K562 (cell line): ENCODE results near the gene SLC7A14. TPM values are rescaled to one million over a fixed set of nuclear protein-coding genes. Genes with fewer than 3 reads are reported as not detected.

Source experiments
- ATAC-seq: fragments of 200-7000 bp; cut with Tn5 transposase; 3 replicates; pipeline ENCODE4 v1.9.1; 2020; ENCODE audit warnings: moderate library complexity
- BruUV-seq: library from RNA; stranded (reverse); fragments of 400-500 nt; replicated peaks from 2 replicates; lab custom pipeline; 2021; lab: Mats Ljungman, UMichigan
- CTCF ChIA-PET: fragments of 300-600 bp; formaldehyde crosslinking; extraction: SDS; loops from one replicate; lab custom pipeline; 2021; ENCODE audit warnings: low intra/inter-chr PET ratio; lab: Yijun Ruan, JAX
- POLR2A ChIA-PET: fragments of 300-600, 350-650 bp; sonication (Branson Sonifier 250); formaldehyde crosslinking; extraction: SDS; loops from one replicate; lab custom pipeline; 2021; ENCODE audit warnings: antibody characterized with exemption, inconsistent platforms; lab: Yijun Ruan, JAX
- DNase-seq, 4 experiments: peaks; one replicate each; pipeline versions ENCODE4 v3.0.0 to v3.0.0-alpha.2; 2011 to 2018; ENCODE audit warnings: low spot score in 3 of 4, mixed read lengths in 3 of 4; ENCODE audit errors: extremely low read depth in 1 of 4
- FAIRE-seq: peaks from 2 replicates; lab custom pipeline; 2011; peaks lifted over from hg19 to GRCh38; lab: Jason Lieb, UNC
- H2AFZ ChIP-seq: 2 replicates; pipeline ENCODE4 v1.6.0; 2011; ENCODE audit warnings: low read depth, low read length, control low read depth, inconsistent platforms
- H3K27ac ChIP-seq: fragments of 200-600 bp; 3 replicates; pipeline ENCODE4 v1.8.0; 2011; ENCODE audit warnings: low read depth, mild to moderate bottlenecking, control low read depth, inconsistent platforms, low read length, moderate library complexity, mixed read lengths; ENCODE audit errors: extremely low read depth
- H3K27me3 ChIP-seq, 2 experiments: fragments of 300-600 bp in 1 of 2; 2 replicates in 1 of 2; 3 replicates in 1 of 2; pipeline versions ENCODE4 v1.6.0 to v1.8.0; 2011; ENCODE audit warnings: inconsistent platforms in 2 of 2, low read length in 2 of 2, mild to moderate bottlenecking in 1 of 2, mixed read lengths in 1 of 2, moderate library complexity in 1 of 2; ENCODE audit not compliant: control insufficient read depth in 2 of 2, insufficient read depth in 2 of 2
- H3K36me3 ChIP-seq: fragments of 300-600 bp; 3 replicates; pipeline ENCODE4 v1.8.0; 2011; ENCODE audit warnings: mild to moderate bottlenecking, low read length, inconsistent platforms; ENCODE audit not compliant: control insufficient read depth, insufficient read depth
- H3K4me1 ChIP-seq, 2 experiments: fragments of 200-600 bp in 1 of 2; replicated peaks in 1 of 2; 2 replicates in 1 of 2; 3 replicates in 1 of 2; pipeline versions ENCODE4 v1.5.1 to v1.8.0; 2011; ENCODE audit warnings: inconsistent platforms in 2 of 2, low read length in 2 of 2, mild to moderate bottlenecking in 1 of 2, mixed read lengths in 1 of 2, moderate library complexity in 1 of 2; ENCODE audit not compliant: control insufficient read depth in 2 of 2, insufficient read depth in 2 of 2
- H3K4me2 ChIP-seq: 2 replicates; pipeline ENCODE4 v1.6.1; 2011; ENCODE audit warnings: low read length, control low read depth, inconsistent platforms, mixed read lengths; ENCODE audit not compliant: insufficient read depth
- H3K4me3 ChIP-seq: fragments of 200-600 bp; sonication (generic), shearing (Covaris generic); 2 replicates; pipeline ENCODE4 v1.5.1; 2016; ENCODE audit warnings: control low read depth, inconsistent platforms
- H3K79me2 ChIP-seq: fragments of 200-600 bp; 3 replicates; pipeline ENCODE4 v1.8.0; 2011; ENCODE audit warnings: low read length, inconsistent platforms; ENCODE audit not compliant: control insufficient read depth, insufficient read depth
- H3K9ac ChIP-seq, 2 experiments: 2 replicates each; pipeline versions ENCODE4 v1.6.0 to v1.6.1; 2011; ENCODE audit warnings: low read depth in 2 of 2, low read length in 2 of 2, control low read depth in 1 of 2, inconsistent platforms in 1 of 2, mild to moderate bottlenecking in 1 of 2, mixed read lengths in 1 of 2; ENCODE audit not compliant: insufficient read depth in 1 of 2
- H3K9me1 ChIP-seq: one replicate; pipeline ENCODE4 v1.6.0; 2011; ENCODE audit warnings: inconsistent platforms, mild to moderate bottlenecking, low read length, moderate library complexity; ENCODE audit not compliant: control insufficient read depth, insufficient read depth
- H3K9me3 ChIP-seq: replicated peaks from 2 replicates; pipeline ENCODE4 v1.5.1; 2011; ENCODE audit warnings: low read depth, low read length, inconsistent platforms; ENCODE audit not compliant: control insufficient read depth, insufficient read depth
- H4K20me1 ChIP-seq: replicated peaks from 2 replicates; pipeline ENCODE4 v1.6.1; 2011; ENCODE audit warnings: low read length, inconsistent platforms, mixed read lengths; ENCODE audit not compliant: control insufficient read depth, insufficient read depth
- CBX5 ChIP-seq: IDR thresholded peaks from 2 replicates; pipeline ENCODE4 v1.6.1; 2014; ENCODE audit warnings: low read depth, borderline replicate concordance
- CTBP1 ChIP-seq: fragments of 450-650 bp; IDR thresholded peaks from 2 replicates; pipeline ENCODE4 v1.6.1; 2016; ENCODE audit warnings: borderline replicate concordance
- KDM1A ChIP-seq, 2 experiments: fragments of 450-650 bp; IDR thresholded peaks; 2 replicates each; pipeline ENCODE4 v1.6.1; 2016; ENCODE audit warnings: mild to moderate bottlenecking in 2 of 2
- L3MBTL2 ChIP-seq: fragments of 450-650 bp; IDR thresholded peaks from 2 replicates; pipeline ENCODE4 v1.6.1; 2016; ENCODE audit warnings: mild to moderate bottlenecking, moderate library complexity
- MEIS2 ChIP-seq: fragments of 450-650 bp; IDR thresholded peaks from 2 replicates; pipeline ENCODE4 v1.6.1; 2014; ENCODE audit warnings: mild to moderate bottlenecking; ENCODE audit not compliant: partially characterized antibody
- SPI1 ChIP-seq: IDR thresholded peaks from 2 replicates; pipeline ENCODE4 v1.6.1; 2011; ENCODE audit warnings: low read depth, low read length, control low read depth, borderline replicate concordance
- WGBS: fragments of 100-300 bp; shearing (Covaris generic); methylation state at CpG from one replicate; pipeline ENCODE4 v1.1.6; 2016; ENCODE audit warnings: low coverage, mixed read lengths; ENCODE audit not compliant: insufficient coverage; ENCODE audit errors: missing lambda C conversion rate; 5-methylcytosine and 5-hydroxymethylcytosine counted together
- in situ Hi-C: fragments of 300-500 bp; cut with MboI; formaldehyde crosslinking; loops from 4 replicates; pipeline ENCODE4 v1.15.0; 2018; ENCODE audit warnings: inconsistent platforms, mixed read lengths
- intact Hi-C: fragments of 100-400 bp; cut with micrococcal nuclease; formaldehyde crosslinking; loops from 2 replicates; pipeline ENCODE4 v1.14.2; 2022
- polyA plus RNA-seq, 8 experiments: library from polyadenylated mRNA; depleted of rRNA in 4 of 8; stranded (reverse) in 5 of 8; unstranded in 3 of 8; fragments of >200 nt; fragmentation: Nextera tagmentation in 2 of 8; fragmentation: Illumina TruSeq in 1 of 8; extraction: Ambion mirVana in 2 of 8; extraction: Trizol in 1 of 8; gene quantifications; 2 replicates each; pipeline versions ENCODE4 v1.2.1 to v1.2.3, GENCODE V29; 2011 to 2014; ENCODE audit warnings: inconsistent platforms in 1 of 8, missing spikeins in 1 of 8
- total RNA-seq, 7 experiments: library from RNA; depleted of rRNA in 6 of 7; stranded (reverse); fragments of >200 nt in 6 of 7; fragmentation: Illumina TruSeq in 2 of 7; extraction: Trizol in 2 of 7; gene quantifications; 2 replicates each; pipeline versions ENCODE4 v1.2.1 to v1.2.3, GENCODE V29; 2011 to 2021; ENCODE audit warnings: low replicate concordance in 1 of 7
- TF ChIP-seq, protein P1 (sequence below): IDR thresholded peaks from 3 replicates; pipeline ENCODE4 v1.6.1; 2011; ENCODE audit warnings: borderline replicate concordance, mild to moderate bottlenecking, moderate library complexity; ENCODE audit not compliant: insufficient read length; ENCODE audit errors: extremely low read depth
- TF ChIP-seq, protein P2 (sequence below): fragments of 450-650 bp; IDR thresholded peaks from 2 replicates; pipeline ENCODE4 v1.6.1; 2016
- TF ChIP-seq, protein P3 (sequence below), 2 experiments: IDR thresholded peaks in 1 of 2; conservative IDR thresholded peaks in 1 of 2; 2 replicates each; pipeline ENCODE4 v1.6.1; 2016; ENCODE audit warnings: low read depth in 2 of 2, mild to moderate bottlenecking in 1 of 2, missing compliant biosample characterization in 1 of 2, missing genetic modification characterization in 1 of 2, moderate library complexity in 1 of 2

The SLC7A14 gene
- total and polyA plus RNA-seq, 9 of the 15 experiments (the other 6 are each of a cell fraction or from before 2014, with no cell fraction given), result not detected

DNA sequence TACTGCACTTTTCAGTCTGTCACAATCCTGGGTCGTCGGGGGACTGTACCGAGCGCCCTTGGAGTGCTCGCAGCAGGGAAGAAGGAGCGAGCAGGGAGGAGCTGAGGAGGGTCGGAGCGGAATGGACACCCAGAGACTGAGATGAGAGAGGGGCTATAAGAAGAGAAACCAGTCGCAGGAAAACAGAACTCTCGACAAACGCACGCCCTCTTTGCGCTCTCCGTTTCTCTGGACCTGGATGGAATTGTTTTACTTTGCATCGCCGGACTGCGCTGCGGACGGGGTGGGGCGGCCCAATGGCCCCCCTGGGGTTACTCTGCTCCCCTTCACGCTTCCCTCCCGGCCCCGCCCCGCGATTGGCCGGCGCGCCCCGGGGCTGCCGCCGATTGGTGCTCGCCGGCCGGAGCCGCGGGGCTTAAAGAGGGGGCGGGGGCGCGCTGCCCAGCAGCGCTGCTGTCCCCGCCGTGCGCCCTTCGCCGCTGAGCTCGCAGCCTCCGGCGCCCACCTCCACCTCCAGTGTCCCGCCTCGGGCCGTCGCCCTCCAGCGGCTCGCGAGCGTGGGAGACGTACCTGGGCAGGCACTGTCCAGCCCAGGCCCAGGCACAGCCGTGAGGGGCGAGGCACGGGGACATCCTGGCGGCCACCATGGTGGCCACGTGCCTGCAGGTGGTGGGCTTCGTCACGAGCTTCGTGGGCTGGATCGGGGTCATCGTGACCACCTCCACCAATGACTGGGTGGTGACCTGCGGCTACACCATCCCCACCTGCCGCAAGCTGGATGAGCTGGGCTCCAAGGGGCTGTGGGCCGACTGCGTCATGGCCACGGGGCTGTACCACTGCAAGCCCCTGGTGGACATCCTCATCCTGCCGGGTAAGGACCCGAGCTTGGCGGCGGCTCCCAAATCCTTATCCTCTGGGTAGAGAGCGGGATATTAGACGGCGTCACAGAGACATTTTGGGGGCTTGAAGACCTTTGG is 167.2 kb downstream of the SLC7A14 start, which contains the start of gene CLDN11 (continued):
- TF ChIP-seq SPI1 (no peak), CBX5 (no peak), L3MBTL2 (0 out of 2 replicates have a peak, but pooled peaks have one; percentile 13)
- TF ChIP-seq, protein P1, sequence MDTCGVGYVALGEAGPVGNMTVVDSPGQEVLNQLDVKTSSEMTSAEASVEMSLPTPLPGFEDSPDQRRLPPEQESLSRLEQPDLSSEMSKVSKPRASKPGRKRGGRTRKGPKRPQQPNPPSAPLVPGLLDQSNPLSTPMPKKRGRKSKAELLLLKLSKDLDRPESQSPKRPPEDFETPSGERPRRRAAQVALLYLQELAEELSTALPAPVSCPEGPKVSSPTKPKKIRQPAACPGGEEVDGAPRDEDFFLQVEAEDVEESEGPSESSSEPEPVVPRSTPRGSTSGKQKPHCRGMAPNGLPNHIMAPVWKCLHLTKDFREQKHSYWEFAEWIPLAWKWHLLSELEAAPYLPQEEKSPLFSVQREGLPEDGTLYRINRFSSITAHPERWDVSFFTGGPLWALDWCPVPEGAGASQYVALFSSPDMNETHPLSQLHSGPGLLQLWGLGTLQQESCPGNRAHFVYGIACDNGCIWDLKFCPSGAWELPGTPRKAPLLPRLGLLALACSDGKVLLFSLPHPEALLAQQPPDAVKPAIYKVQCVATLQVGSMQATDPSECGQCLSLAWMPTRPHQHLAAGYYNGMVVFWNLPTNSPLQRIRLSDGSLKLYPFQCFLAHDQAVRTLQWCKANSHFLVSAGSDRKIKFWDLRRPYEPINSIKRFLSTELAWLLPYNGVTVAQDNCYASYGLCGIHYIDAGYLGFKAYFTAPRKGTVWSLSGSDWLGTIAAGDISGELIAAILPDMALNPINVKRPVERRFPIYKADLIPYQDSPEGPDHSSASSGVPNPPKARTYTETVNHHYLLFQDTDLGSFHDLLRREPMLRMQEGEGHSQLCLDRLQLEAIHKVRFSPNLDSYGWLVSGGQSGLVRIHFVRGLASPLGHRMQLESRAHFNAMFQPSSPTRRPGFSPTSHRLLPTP, result no peak

- H3K9me1 ChIP-seq, result no peaks in the 10 kb centered on the region
- ChIA-PET CTCF (no interaction called here), POLR2A (no interaction called here)
- no peaks in the 10 kb centered on the region for H4K20me1 ChIP-seq
- H3K4me3 ChIP-seq, result no peak overlapping the region
- BruUV-seq, result no TSS peak
- H3K79me2 ChIP-seq, result no peaks in the 10 kb centered on the region
- H3K27ac ChIP-seq, result no peak overlapping the region
- no peaks in the 10 kb centered on the region for H3K9me3 ChIP-seq
- intact Hi-C loops (no loop called here), in situ Hi-C loops (no loop called here)
- H3K4me1 ChIP-seq, result peaks cover 0 to 9% of the 10 kb centered on the region in 2 experiments; a peak in 2 of 5 replicates
- WGBS, result 0% methylated on average over 1 of the region's 1 CpG
- no peaks in the 10 kb centered on the region for H3K36me3 ChIP-seq
- DNase-seq (peak in 1 of 4 experiments; percentile 15), FAIRE-seq (no peak), ATAC-seq (no peak)
- no peak overlapping the region for H3K4me2 ChIP-seq
- no peaks in the 10 kb centered on the region for H3K27me3 ChIP-seq
- no peak overlapping the region for H2AFZ ChIP-seq
- H3K9ac ChIP-seq, result no peak overlapping the region
- no peak for TF ChIP-seq KDM1A (IDR thresholded peaks at IDR 0.05)
- peak; percentile 13; the same call in 1 of the 2 replicates for TF ChIP-seq CTBP1
- peak; percentile 73 for TF ChIP-seq MEIS2
- TF ChIP-seq, protein P2, sequence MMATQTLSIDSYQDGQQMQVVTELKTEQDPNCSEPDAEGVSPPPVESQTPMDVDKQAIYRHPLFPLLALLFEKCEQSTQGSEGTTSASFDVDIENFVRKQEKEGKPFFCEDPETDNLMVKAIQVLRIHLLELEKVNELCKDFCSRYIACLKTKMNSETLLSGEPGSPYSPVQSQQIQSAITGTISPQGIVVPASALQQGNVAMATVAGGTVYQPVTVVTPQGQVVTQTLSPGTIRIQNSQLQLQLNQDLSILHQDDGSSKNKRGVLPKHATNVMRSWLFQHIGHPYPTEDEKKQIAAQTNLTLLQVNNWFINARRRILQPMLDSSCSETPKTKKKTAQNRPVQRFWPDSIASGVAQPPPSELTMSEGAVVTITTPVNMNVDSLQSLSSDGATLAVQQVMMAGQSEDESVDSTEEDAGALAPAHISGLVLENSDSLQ, result peak; percentile 65
- TF ChIP-seq, protein P3, sequence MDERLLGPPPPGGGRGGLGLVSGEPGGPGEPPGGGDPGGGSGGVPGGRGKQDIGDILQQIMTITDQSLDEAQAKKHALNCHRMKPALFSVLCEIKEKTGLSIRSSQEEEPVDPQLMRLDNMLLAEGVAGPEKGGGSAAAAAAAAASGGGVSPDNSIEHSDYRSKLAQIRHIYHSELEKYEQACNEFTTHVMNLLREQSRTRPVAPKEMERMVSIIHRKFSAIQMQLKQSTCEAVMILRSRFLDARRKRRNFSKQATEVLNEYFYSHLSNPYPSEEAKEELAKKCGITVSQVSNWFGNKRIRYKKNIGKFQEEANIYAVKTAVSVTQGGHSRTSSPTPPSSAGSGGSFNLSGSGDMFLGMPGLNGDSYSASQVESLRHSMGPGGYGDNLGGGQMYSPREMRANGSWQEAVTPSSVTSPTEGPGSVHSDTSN (CRISPR knock-in tag; IDR thresholded peaks at IDR 0.05; ENCODE audit: low read depth), result no peak
- TF ChIP-seq, protein P3 (tag; conservative IDR thresholded peaks at IDR 0.05; ENCODE audit: low read depth), result 0 out of 2 replicates have a peak, but pooled peaks have one; percentile 24
Measured at GRCh38 chr3:170417090-170417489, 168.8 kb downstream of the SLC7A14 start.
